ENCODE results near the gene EIF1AD.

EIF1AD gene

GRCh38 chr11:66044757-66045156 lies 42.8 kb upstream of the EIF1AD start:
- DNase-seq, result no peak
- peaks cover 29% of the 10 kb centered on the region for H3K4me1 ChIP-seq (ENCODE audit: control insufficient read depth, insufficient read depth, low read depth, low read length)
- H3K9me3 ChIP-seq (ENCODE audit: control insufficient read depth, low read length), result no peaks in the 10 kb centered on the region
- no peak overlapping the region for H3K9ac ChIP-seq (ENCODE audit: low read length)
- H4K8ac ChIP-seq (ENCODE audit: low read length), result no peak overlapping the region
- H3K27me3 ChIP-seq (ENCODE audit: control insufficient read depth in 1 of 2, insufficient read depth in 1 of 2, low read length in 2 of 2), result peaks cover 10 to 62% of the 10 kb centered on the region in 2 experiments
- H3K4me2 ChIP-seq (ENCODE audit: low read length, poor library complexity, severe bottlenecking), result no peak overlapping the region
- no peak overlapping the region for H4K91ac ChIP-seq (ENCODE audit: low read length)
- H3K23ac ChIP-seq (ENCODE audit: low read length in 2 of 2), result no peak overlapping the region
- H2BK12ac ChIP-seq (ENCODE audit: low read length in 2 of 2), result no peak overlapping the region
- H3K14ac ChIP-seq (ENCODE audit: low read length in 2 of 2), result no peak overlapping the region
- no peak overlapping the region for H2BK5ac ChIP-seq (ENCODE audit: low read depth, low read length, poor library complexity, severe bottlenecking)
- 90% methylated on average over 6 of the region's 6 CpGs for WGBS
- H3K4ac ChIP-seq (ENCODE audit: low read depth in 1 of 2, low read length in 2 of 2), result no peak overlapping the region
- no peak overlapping the region for H2AFZ ChIP-seq (ENCODE audit: low read depth, low read length)
- no peak overlapping the region for H3K27ac ChIP-seq (ENCODE audit: low read length, poor library complexity, severe bottlenecking)
- no peak overlapping the region for H3K4me3 ChIP-seq (ENCODE audit: insufficient read depth in 1 of 2, low read depth in 1 of 2, low read length in 2 of 2)
- no peak overlapping the region for H2AK5ac ChIP-seq (ENCODE audit: low read length, severe bottlenecking)
- H3K36me3 ChIP-seq (ENCODE audit: control insufficient read depth in 1 of 2, insufficient read depth in 2 of 2, low read depth in 1 of 2, low read length in 2 of 2), result peaks cover 0 to 20% of the 10 kb centered on the region in 2 experiments
- H2BK15ac ChIP-seq (ENCODE audit: low read depth, poor library complexity, severe bottlenecking), result no peak overlapping the region
- H3K79me1 ChIP-seq (replicated peaks; ENCODE audit: low read length, poor library complexity, severe bottlenecking), result peaks cover 1% of the 10 kb centered on the region
- no peak overlapping the region for H2BK120ac ChIP-seq (ENCODE audit: low read depth, low read length)
- H3K18ac ChIP-seq (ENCODE audit: low read depth in 1 of 2, low read length in 2 of 2), result no peak overlapping the region

- H3K9ac ChIP-seq (ENCODE audit: low read length), result no peak overlapping the region
- 97% methylated on average over 86 of the region's 88 CpGs for WGBS
- no peaks in the 10 kb centered on the region for H3K9me3 ChIP-seq (ENCODE audit: control insufficient read depth, low read length)
- no peak for DNase-seq
- peaks cover 12 to 55% of the 10 kb centered on the region in 2 experiments for H3K27me3 ChIP-seq (ENCODE audit: control insufficient read depth in 1 of 2, insufficient read depth in 1 of 2, low read length in 2 of 2)
- no peak overlapping the region for H3K4me3 ChIP-seq (ENCODE audit: insufficient read depth in 1 of 2, low read depth in 1 of 2, low read length in 2 of 2)
- H4K91ac ChIP-seq (ENCODE audit: low read length), result no peak overlapping the region
- no peak overlapping the region for H2BK120ac ChIP-seq (ENCODE audit: low read depth, low read length)
- H2AFZ ChIP-seq (ENCODE audit: low read depth, low read length), result no peak overlapping the region
- no peak overlapping the region for H3K4ac ChIP-seq (ENCODE audit: low read depth in 1 of 2, low read length in 2 of 2)
- H2BK15ac ChIP-seq (ENCODE audit: low read depth, poor library complexity, severe bottlenecking), result no peak overlapping the region
- H3K4me1 ChIP-seq (ENCODE audit: control insufficient read depth, insufficient read depth, low read depth, low read length), result peaks cover 17% of the 10 kb centered on the region
- H3K18ac ChIP-seq (ENCODE audit: low read depth in 1 of 2, low read length in 2 of 2), result no peak overlapping the region
- H3K23ac ChIP-seq (ENCODE audit: low read length in 2 of 2), result peak overlapping the region in 1 of 2 experiments; percentile 36
- H3K36me3 ChIP-seq (ENCODE audit: control insufficient read depth in 1 of 2, insufficient read depth in 2 of 2, low read depth in 1 of 2, low read length in 2 of 2), result peaks cover 0 to 20% of the 10 kb centered on the region in 2 experiments
- no peak overlapping the region for H2AK5ac ChIP-seq (ENCODE audit: low read length, severe bottlenecking)
- H3K27ac ChIP-seq (ENCODE audit: low read length, poor library complexity, severe bottlenecking), result no peak overlapping the region
- no peak overlapping the region for H2BK12ac ChIP-seq (ENCODE audit: low read length in 2 of 2)
- no peak overlapping the region for H4K8ac ChIP-seq (ENCODE audit: low read length)
- no peaks in the 10 kb centered on the region for H3K79me1 ChIP-seq (replicated peaks; ENCODE audit: low read length, poor library complexity, severe bottlenecking)
- H2BK5ac ChIP-seq (ENCODE audit: low read depth, low read length, poor library complexity, severe bottlenecking), result no peak overlapping the region
- peak overlapping the region in 1 of 2 experiments; percentile 39 for H3K14ac ChIP-seq (ENCODE audit: low read length in 2 of 2)
- H3K4me2 ChIP-seq (ENCODE audit: low read length, poor library complexity, severe bottlenecking), result no peak overlapping the region
Measured at GRCh38 chr11:66042996-66043906, 41.3 kb upstream of the EIF1AD start.

- Histone ChIP-seq H3K27me3 (ENCODE audit: control insufficient read depth in 1 of 2, insufficient read depth in 1 of 2, low read length in 2 of 2) (peaks cover 12 to 46% of the 10 kb centered on the region in 2 experiments), H3K9me3 (ENCODE audit: control insufficient read depth, low read length) (no peaks in the 10 kb centered on the region), H2BK5ac (ENCODE audit: low read depth, low read length, poor library complexity, severe bottlenecking) (no peak overlapping the region), H3K4me1 (ENCODE audit: control insufficient read depth, insufficient read depth, low read depth, low read length) (peaks cover 9% of the 10 kb centered on the region), H2BK15ac (ENCODE audit: low read depth, poor library complexity, severe bottlenecking) (no peak overlapping the region), H4K91ac (ENCODE audit: low read length) (no peak overlapping the region), H2BK120ac (ENCODE audit: low read depth, low read length) (no peak overlapping the region), H3K4ac (ENCODE audit: low read depth in 1 of 2, low read length in 2 of 2) (no peak overlapping the region), H2AK5ac (ENCODE audit: low read length, severe bottlenecking) (no peak overlapping the region), H3K14ac (ENCODE audit: low read length in 2 of 2) (no peak overlapping the region), H3K27ac (ENCODE audit: low read length, poor library complexity, severe bottlenecking) (no peak overlapping the region), H4K8ac (ENCODE audit: low read length) (no peak overlapping the region), H3K4me2 (ENCODE audit: low read length, poor library complexity, severe bottlenecking) (no peak overlapping the region), H3K23ac (ENCODE audit: low read length in 2 of 2) (no peak overlapping the region), H3K4me3 (ENCODE audit: insufficient read depth in 1 of 2, low read depth in 1 of 2, low read length in 2 of 2) (no peak overlapping the region), H3K9ac (ENCODE audit: low read length) (no peak overlapping the region), H3K36me3 (ENCODE audit: control insufficient read depth in 1 of 2, insufficient read depth in 2 of 2, low read depth in 1 of 2, low read length in 2 of 2) (peaks cover 0 to 20% of the 10 kb centered on the region in 2 experiments), H3K79me1 (replicated peaks; ENCODE audit: low read length, poor library complexity, severe bottlenecking) (no peaks in the 10 kb centered on the region), H2BK12ac (ENCODE audit: low read length in 2 of 2) (no peak overlapping the region), H3K18ac (ENCODE audit: low read depth in 1 of 2, low read length in 2 of 2) (no peak overlapping the region), H2AFZ (ENCODE audit: low read depth, low read length) (no peak overlapping the region)
- DNase-seq, result no peak
- WGBS, result 97% methylated on average over 80 of the region's 81 CpGs
Measured at GRCh38 chr11:66042227-66042995, 40.5 kb upstream of the EIF1AD start.

GRCh38 chr11:66039765-66040164 lies 37.8 kb upstream of the EIF1AD start:
- no peak overlapping the region for H3K14ac ChIP-seq (ENCODE audit: low read length in 2 of 2)
- no peak overlapping the region for H4K91ac ChIP-seq (ENCODE audit: low read length)
- no peak overlapping the region for H2BK12ac ChIP-seq (ENCODE audit: low read length in 2 of 2)
- H3K23ac ChIP-seq (ENCODE audit: low read length in 2 of 2), result no peak overlapping the region
- H3K9me3 ChIP-seq (ENCODE audit: control insufficient read depth, low read length), result peaks cover 2% of the 10 kb centered on the region
- H2AFZ ChIP-seq (ENCODE audit: low read depth, low read length), result no peak overlapping the region
- no peak overlapping the region for H3K18ac ChIP-seq (ENCODE audit: low read depth in 1 of 2, low read length in 2 of 2)
- H3K79me1 ChIP-seq (replicated peaks; ENCODE audit: low read length, poor library complexity, severe bottlenecking), result no peaks in the 10 kb centered on the region
- no peak overlapping the region for H3K9ac ChIP-seq (ENCODE audit: low read length)
- DNase-seq, result no peak
- H3K36me3 ChIP-seq (ENCODE audit: control insufficient read depth in 1 of 2, insufficient read depth in 2 of 2, low read depth in 1 of 2, low read length in 2 of 2), result peaks cover 0 to 17% of the 10 kb centered on the region in 2 experiments
- no peak overlapping the region for H2BK5ac ChIP-seq (ENCODE audit: low read depth, low read length, poor library complexity, severe bottlenecking)
- no peak overlapping the region for H3K4me3 ChIP-seq (ENCODE audit: insufficient read depth in 1 of 2, low read depth in 1 of 2, low read length in 2 of 2)
- H3K4ac ChIP-seq (ENCODE audit: low read depth in 1 of 2, low read length in 2 of 2), result no peak overlapping the region
- H2BK120ac ChIP-seq (ENCODE audit: low read depth, low read length), result no peak overlapping the region
- no peak overlapping the region for H2AK5ac ChIP-seq (ENCODE audit: low read length, severe bottlenecking)
- WGBS, result 74% methylated on average over 3 of the region's 3 CpGs
- no peak overlapping the region for H4K8ac ChIP-seq (ENCODE audit: low read length)
- no peaks in the 10 kb centered on the region for H3K4me1 ChIP-seq (ENCODE audit: control insufficient read depth, insufficient read depth, low read depth, low read length)
- H3K27ac ChIP-seq (ENCODE audit: low read length, poor library complexity, severe bottlenecking), result no peak overlapping the region
- peaks cover 7 to 40% of the 10 kb centered on the region in 2 experiments for H3K27me3 ChIP-seq (ENCODE audit: control insufficient read depth in 1 of 2, insufficient read depth in 1 of 2, low read length in 2 of 2)
- no peak overlapping the region for H3K4me2 ChIP-seq (ENCODE audit: low read length, poor library complexity, severe bottlenecking)
- H2BK15ac ChIP-seq (ENCODE audit: low read depth, poor library complexity, severe bottlenecking), result no peak overlapping the region

All from mesenchymal stem cell (in vitro differentiated cells and primary cell).